Measurements from ENCODE around the gene PARD3.

Gene PARD3

DNA sequence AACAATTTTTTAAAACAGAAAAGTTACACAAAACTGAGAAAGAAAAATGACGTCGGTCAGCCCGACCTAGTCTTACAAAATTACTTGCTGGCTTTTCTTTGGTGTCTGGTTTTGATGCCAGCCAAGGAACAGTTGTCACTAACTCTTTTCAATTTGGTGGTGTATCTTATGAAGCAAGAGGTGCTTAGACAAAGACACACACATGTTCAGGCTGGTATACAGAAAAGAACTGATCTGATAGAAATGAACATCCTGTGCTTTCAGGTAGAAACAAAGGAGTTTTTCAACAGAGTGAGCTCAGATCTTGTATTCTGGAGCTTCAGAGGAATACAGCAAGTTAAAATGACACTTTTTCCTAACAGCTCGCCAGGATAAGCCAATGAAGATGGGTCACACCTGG is 43.6 kb downstream of the PARD3 start:
- in situ Hi-C loops (cut with HindIII; ENCODE audit: low sequenced_read_pairs), result no loop called here
- no peak for DNase-seq (ENCODE audit: low read depth, low spot score)
- no peak for TF ChIP-seq CTCF (IDR thresholded peaks at IDR 0.05; ENCODE audit: low read depth, low read length)
- H3K4me3 ChIP-seq (ENCODE audit: low read depth, low read length), result no peak overlapping the region

GRCh38 chr10:34771106-34771505 is 44.0 kb downstream of the PARD3 start:
- DNase-seq (ENCODE audit: low read depth, low spot score), result no peak
- in situ Hi-C loops (cut with HindIII; ENCODE audit: low sequenced_read_pairs), result no loop called here
- H3K4me3 ChIP-seq (ENCODE audit: low read depth, low read length), result no peak overlapping the region
- no peak for TF ChIP-seq CTCF (IDR thresholded peaks at IDR 0.05; ENCODE audit: low read depth, low read length)

GRCh38 chr10:34769899-34770298 is 45.2 kb downstream of the PARD3 start:
- no peak for TF ChIP-seq CTCF (IDR thresholded peaks at IDR 0.05; ENCODE audit: low read depth, low read length)
- H3K4me3 ChIP-seq (ENCODE audit: low read depth, low read length), result no peak overlapping the region
- no peak for DNase-seq (ENCODE audit: low read depth, low spot score)
- in situ Hi-C loops (cut with HindIII; ENCODE audit: low sequenced_read_pairs), result no loop called here

GRCh38 chr10:34768972-34769330 is 46.1 kb downstream of the PARD3 start:
- DNase-seq (ENCODE audit: low read depth, low spot score), result no peak
- in situ Hi-C loops (cut with HindIII; ENCODE audit: low sequenced_read_pairs), result no loop called here
- no peak overlapping the region for H3K4me3 ChIP-seq (ENCODE audit: low read depth, low read length)
- TF ChIP-seq CTCF (IDR thresholded peaks at IDR 0.05; ENCODE audit: low read depth, low read length), result no peak

DNA sequence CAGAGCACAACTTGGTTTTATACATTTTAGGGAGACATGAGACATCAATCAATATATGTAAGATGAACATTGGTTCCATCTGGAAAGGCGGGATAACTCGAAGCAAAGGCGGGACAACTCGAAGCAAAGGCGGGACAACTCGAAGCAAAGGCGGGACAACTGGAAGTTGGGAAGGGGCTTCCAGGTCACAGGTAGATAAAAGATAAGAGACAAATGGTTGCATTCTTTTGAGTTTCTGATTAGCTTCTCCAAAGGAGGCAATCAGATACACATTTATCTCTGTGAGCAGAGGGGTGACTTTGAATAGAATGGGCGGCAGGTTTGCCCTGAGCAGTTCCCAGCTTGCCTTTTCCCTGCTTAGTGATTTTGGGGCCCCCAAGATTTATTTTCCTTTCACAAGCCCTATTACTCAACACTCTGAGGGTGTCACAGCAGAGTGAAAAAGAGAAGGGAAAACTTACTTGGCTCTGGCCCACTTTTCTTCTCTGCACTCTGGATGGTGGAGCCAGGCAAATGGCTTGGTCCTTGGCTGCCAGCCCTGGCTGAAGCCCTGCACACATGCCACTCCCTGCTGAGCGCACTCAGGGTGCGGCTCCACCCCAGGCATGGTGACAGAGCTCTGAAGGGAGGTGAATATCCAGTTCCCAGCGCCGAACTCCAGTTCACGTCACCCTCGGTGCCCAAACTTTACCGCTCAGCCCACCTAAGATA is 46.7 kb downstream of the PARD3 start:
- in situ Hi-C loops (cut with HindIII; ENCODE audit: low sequenced_read_pairs), result no loop called here
- TF ChIP-seq CTCF (IDR thresholded peaks at IDR 0.05; ENCODE audit: low read depth, low read length), result no peak
- H3K4me3 ChIP-seq (ENCODE audit: low read depth, low read length), result no peak overlapping the region
- peak; percentile 56 for DNase-seq (ENCODE audit: low read depth, low spot score)

- no peak for DNase-seq (ENCODE audit: low read depth, low spot score)
- no peak for TF ChIP-seq CTCF (IDR thresholded peaks at IDR 0.05; ENCODE audit: low read depth, low read length)
- no peak overlapping the region for H3K4me3 ChIP-seq (ENCODE audit: low read depth, low read length)
- in situ Hi-C loops (cut with HindIII; ENCODE audit: low sequenced_read_pairs), result no loop called here
These were observed 48.1 kb downstream of the PARD3 start for GRCh38 chr10:34766811-34767494.
